Liver (tissue), 2 donors: ENCODE data around the gene TBC1D5.

Experiments
- REST ChIP-seq: IDR thresholded peaks from 2 replicates; pipeline ENCODE4 v1.6.1; 2016; ENCODE audit warnings: antibody characterized with exemption, mild to moderate bottlenecking
- YY1 ChIP-seq: IDR thresholded peaks from 2 replicates; pipeline ENCODE4 v1.6.1; 2016; ENCODE audit warnings: antibody characterized with exemption, mild to moderate bottlenecking
- ZBTB33 ChIP-seq: IDR thresholded peaks from 2 replicates; pipeline ENCODE4 v1.6.1; 2016; ENCODE audit warnings: antibody characterized with exemption
- TF ChIP-seq, protein P1 (sequence below): fragments of 150-350 bp; IDR thresholded peaks from 2 replicates; pipeline ENCODE4 v1.5.1; 2017; ENCODE audit warnings: improper control_type of control experiment, low read depth, low read length; ENCODE audit not compliant: missing input control
- donor health status: healthy.

DNA sequence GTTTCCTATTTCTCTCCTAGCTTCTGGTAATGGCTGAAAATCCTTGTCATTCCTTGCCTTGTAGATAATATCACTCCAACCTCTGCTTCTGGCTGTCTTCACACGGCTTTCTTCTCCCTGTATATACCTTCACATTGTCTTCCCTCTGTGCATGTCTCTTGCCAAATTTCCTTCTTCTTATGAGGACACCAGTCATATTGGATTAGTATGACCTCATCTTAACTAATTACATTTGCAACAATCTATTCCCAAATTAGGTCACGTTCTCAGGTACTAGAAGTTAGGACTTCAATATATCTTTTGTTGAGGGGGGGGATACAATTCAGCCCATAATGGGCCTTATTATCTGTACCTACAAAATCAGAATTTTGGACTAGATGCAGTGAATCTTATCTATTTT, 440.3 kb downstream of the TBC1D5 start:
- TF ChIP-seq, protein P1, sequence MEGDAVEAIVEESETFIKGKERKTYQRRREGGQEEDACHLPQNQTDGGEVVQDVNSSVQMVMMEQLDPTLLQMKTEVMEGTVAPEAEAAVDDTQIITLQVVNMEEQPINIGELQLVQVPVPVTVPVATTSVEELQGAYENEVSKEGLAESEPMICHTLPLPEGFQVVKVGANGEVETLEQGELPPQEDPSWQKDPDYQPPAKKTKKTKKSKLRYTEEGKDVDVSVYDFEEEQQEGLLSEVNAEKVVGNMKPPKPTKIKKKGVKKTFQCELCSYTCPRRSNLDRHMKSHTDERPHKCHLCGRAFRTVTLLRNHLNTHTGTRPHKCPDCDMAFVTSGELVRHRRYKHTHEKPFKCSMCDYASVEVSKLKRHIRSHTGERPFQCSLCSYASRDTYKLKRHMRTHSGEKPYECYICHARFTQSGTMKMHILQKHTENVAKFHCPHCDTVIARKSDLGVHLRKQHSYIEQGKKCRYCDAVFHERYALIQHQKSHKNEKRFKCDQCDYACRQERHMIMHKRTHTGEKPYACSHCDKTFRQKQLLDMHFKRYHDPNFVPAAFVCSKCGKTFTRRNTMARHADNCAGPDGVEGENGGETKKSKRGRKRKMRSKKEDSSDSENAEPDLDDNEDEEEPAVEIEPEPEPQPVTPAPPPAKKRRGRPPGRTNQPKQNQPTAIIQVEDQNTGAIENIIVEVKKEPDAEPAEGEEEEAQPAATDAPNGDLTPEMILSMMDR: no peak
- TF ChIP-seq REST: no peak
- TF ChIP-seq YY1: no peak
- no peak for TF ChIP-seq ZBTB33
